Astrocyte (in vitro differentiated cells and primary cell): ENCODE data around the gene HAPSTR1.
"Not testable (repeated sequence)": the region's sequence is repeated elsewhere in the genome, so short reads cannot be mapped to it uniquely, and the experiment has no call there.

ENCODE experiments used
- EZH2 ChIP-seq: IDR thresholded peaks from 2 replicates; pipeline ENCODE4 v1.6.1; 2012; ENCODE audit warnings: mild to moderate bottlenecking, low read length, inconsistent platforms; ENCODE audit not compliant: insufficient read depth
- TF ChIP-seq, protein P1 (sequence below): IDR thresholded peaks from 2 replicates; pipeline ENCODE4 v1.5.1; 2011; ENCODE audit warnings: low read depth, mild to moderate bottlenecking, inconsistent platforms, low read length, moderate library complexity; ENCODE audit not compliant: insufficient read depth

DNA sequence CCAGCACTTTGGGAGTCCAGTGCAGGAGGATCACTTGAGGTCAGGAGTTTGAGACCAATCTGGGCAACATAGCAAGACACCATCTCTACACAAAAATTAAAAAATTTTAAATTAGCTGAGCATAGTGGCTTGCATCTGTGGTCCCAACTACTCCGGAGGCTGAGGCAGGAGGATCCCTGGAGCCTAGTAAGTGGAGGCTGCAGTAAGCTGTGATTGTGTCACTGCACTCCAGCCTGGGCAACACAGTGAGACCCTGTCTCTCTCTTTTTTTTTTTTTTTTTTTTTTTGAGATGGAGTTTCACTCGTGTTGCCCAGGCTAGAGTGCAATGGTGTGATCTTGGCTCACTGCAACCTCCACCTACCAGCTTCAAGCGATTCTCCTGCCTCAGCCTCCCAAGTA is 45.9 kb upstream of the HAPSTR1 start:
- TF ChIP-seq, protein P1, sequence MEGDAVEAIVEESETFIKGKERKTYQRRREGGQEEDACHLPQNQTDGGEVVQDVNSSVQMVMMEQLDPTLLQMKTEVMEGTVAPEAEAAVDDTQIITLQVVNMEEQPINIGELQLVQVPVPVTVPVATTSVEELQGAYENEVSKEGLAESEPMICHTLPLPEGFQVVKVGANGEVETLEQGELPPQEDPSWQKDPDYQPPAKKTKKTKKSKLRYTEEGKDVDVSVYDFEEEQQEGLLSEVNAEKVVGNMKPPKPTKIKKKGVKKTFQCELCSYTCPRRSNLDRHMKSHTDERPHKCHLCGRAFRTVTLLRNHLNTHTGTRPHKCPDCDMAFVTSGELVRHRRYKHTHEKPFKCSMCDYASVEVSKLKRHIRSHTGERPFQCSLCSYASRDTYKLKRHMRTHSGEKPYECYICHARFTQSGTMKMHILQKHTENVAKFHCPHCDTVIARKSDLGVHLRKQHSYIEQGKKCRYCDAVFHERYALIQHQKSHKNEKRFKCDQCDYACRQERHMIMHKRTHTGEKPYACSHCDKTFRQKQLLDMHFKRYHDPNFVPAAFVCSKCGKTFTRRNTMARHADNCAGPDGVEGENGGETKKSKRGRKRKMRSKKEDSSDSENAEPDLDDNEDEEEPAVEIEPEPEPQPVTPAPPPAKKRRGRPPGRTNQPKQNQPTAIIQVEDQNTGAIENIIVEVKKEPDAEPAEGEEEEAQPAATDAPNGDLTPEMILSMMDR, result not testable (repeated sequence)
- TF ChIP-seq EZH2, result not testable (repeated sequence)
